SH-SY5Y (cell line): ENCODE results near the gene PRELID3B.

ENCODE experiments used
- GATA2 ChIP-seq: IDR thresholded peaks from 2 replicates; pipeline ENCODE4 v1.6.1; 2011; ENCODE audit warnings: mild to moderate bottlenecking, low read depth, low read length
- GATA3 ChIP-seq: IDR thresholded peaks from 2 replicates; pipeline ENCODE4 v1.6.1; 2011; ENCODE audit warnings: low read depth, mild to moderate bottlenecking, low read length, moderate library complexity

DNA sequence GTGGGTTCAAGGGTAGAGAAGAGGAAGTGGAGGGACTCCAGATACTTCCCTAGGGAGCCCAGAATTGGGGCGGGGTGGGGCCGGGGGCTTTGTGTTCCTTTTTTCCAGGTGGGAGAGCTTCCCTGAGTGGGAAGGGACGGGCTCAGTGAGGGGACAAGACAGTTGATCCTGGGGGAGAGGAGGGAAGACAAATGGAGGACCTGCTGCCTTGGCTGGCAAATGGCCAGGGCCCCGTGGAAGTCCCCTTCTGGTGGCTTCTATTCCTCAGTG, 38.2 kb downstream of the PRELID3B start:
- TF ChIP-seq GATA2 (no peak), GATA3 (no peak)
